H7 (cell line): ENCODE results near the gene ESR2. TPM values are rescaled to one million over a fixed set of nuclear protein-coding genes. Genes with fewer than 3 reads are reported as not detected.
"Not testable (repeated sequence)": the region's sequence is repeated elsewhere in the genome, so short reads cannot be mapped to it uniquely, and the experiment has no call there.

Experiments
- DNase-seq: peaks from one replicate; pipeline ENCODE4 v3.0.0; 2012
- H3K27me3 ChIP-seq: 2 replicates; pipeline ENCODE4 v1.6.0; 2011; ENCODE audit warnings: mild to moderate bottlenecking, low read length; ENCODE audit not compliant: control insufficient read depth, insufficient read depth
- H3K36me3 ChIP-seq: replicated peaks from 2 replicates; pipeline ENCODE4 v1.5.1; 2011; ENCODE audit warnings: low read length; ENCODE audit not compliant: control insufficient read depth, insufficient read depth
- H3K4me3 ChIP-seq: 2 replicates; pipeline ENCODE4 v1.5.1; 2011; ENCODE audit warnings: low read depth, mild to moderate bottlenecking, control low read depth, low read length, moderate library complexity; ENCODE audit not compliant: insufficient read depth
- total RNA-seq: library from RNA; depleted of rRNA; stranded (reverse); fragments of >200 nt; shearing (Covaris generic); gene quantifications from 2 replicates; pipeline ENCODE4 v1.2.3, GENCODE V29; 2014; rRNA removed

Gene ESR2
- 0.07 TPM in 2 replicates for total RNA-seq

DNA sequence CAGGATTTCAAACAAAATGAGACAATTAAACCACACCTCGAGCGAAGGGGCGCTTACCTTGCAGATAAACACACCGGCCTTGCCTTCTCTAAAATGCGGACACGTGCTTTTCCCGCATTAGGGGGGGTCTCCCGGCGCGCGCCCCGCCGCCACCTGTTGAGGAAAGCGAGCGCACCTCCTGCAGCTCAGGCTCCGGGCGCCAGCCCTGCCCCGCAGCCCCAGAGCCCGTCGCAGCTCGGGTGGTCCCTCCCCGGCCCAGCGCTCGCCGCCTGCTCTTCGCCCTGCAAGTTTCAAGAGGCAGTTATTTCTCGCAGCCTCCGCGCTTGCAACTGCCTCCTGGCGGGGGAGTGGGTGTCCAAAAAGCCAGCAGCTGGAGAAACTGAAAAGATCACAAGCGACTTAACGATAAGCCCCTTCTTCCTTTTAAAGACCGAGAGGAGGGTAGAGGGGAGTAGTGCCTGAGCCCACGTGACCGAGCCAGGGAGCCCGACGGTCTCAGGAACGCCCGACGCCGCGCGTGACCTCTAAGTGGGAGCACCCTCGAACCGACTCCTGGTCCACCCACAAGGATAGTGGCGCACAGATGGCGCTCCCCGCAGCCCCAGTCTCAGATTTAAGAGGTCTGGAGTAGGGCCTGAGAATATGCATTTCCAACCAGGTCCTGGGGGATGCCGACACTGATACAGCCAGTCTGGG lies at the start of gene ESR2:
Gene ESR2, minus strand, starts transcription at position 396 of the 696 bp plus-strand sequence. CDS start 11,386 bp downstream, outside the sequence.
- H3K27me3 ChIP-seq = peaks cover 23% of the 10 kb centered on the region
- peak within 1 kb of the TSS; percentile 45 for H3K4me3 ChIP-seq
- DNase-seq = peak; percentile 82
- H3K36me3 ChIP-seq = no peaks in the 10 kb centered on the region

GRCh38 chr14:64340560-64341196 lies 46.5 kb upstream of the ESR2 start:
- Histone ChIP-seq H3K27me3 (no peaks in the 10 kb centered on the region), H3K4me3 (no peak overlapping the region), H3K36me3 (no peaks in the 10 kb centered on the region)
- no peak for DNase-seq

- Histone ChIP-seq H3K27me3 (no peaks in the 10 kb centered on the region), H3K36me3 (no peaks in the 10 kb centered on the region), H3K4me3 (peak overlapping the region; percentile 86)
- peak; percentile 95 for DNase-seq
These were observed 44.6 kb upstream of the ESR2 start for GRCh38 chr14:64338616-64339316.

DNA sequence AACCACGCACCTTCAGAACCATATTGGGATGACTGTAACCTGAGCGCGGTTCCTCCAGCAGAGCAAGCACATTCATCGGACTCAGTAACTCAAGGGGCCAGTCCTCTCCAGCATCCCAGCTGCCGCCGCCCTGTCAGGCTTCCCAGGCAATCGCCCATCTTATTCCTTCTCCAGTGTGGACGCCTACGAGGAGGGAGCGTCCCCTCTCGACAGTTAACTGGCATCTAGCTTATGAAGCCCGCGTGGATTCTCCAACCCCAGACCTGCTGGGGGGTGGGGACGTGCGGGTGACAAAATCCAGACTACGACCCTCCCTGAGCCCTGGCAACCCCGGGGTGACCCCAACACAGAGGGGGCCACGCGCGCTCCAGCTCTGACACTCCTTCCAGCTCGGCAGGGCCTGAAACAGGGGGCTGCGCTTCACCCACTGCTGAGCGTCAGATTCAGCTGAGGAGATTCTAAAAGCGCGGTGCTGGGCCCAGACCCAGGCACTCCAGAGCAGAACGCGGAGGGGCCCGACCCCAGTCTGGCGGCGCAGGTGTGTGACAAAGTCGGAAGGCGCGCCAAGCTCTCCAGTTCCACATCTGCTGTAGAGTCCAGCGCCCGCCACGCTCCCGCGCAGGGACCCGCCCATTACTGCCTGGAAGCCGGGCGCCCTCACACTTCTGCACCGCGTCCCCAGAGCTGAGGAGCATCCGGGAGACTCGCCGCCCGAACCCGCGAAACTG lies 43.9 kb upstream of the ESR2 start:
- peak overlapping the region; percentile 86 for H3K4me3 ChIP-seq
- peak; percentile 65 for DNase-seq
- no peaks in the 10 kb centered on the region for H3K36me3 ChIP-seq
- H3K27me3 ChIP-seq = no peaks in the 10 kb centered on the region

DNA sequence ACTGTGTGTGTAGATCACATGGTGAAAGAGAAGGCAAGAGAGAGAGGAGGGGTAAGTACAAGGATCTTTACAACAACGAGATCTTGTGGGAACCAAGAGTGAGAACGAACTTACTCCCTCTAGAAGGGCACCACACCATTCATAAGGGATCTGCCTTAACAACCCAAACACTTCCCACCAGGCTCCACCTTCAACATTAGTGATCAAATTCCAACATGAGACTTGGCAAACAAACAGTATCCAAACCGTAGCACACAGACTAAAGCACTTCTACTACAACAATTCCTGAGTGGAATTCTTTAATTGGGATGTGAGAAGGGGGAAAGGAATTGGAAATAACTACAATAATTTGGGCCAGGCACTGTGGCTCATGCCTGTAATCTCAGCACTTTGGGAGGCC lies 35.0 kb upstream of the ESR2 start:
- Histone ChIP-seq H3K36me3 (no peaks in the 10 kb centered on the region), H3K27me3 (no peaks in the 10 kb centered on the region), H3K4me3 (no peak overlapping the region)
- DNase-seq = no peak

- H3K4me3 ChIP-seq = no peak overlapping the region
- H3K36me3 ChIP-seq = no peaks in the 10 kb centered on the region
- no peaks in the 10 kb centered on the region for H3K27me3 ChIP-seq
- DNase-seq = no peak
These were observed 32.3 kb upstream of the ESR2 start for GRCh38 chr14:64326502-64326901.

- no peak overlapping the region for H3K4me3 ChIP-seq
- H3K36me3 ChIP-seq = no peaks in the 10 kb centered on the region
- DNase-seq = no peak
- no peaks in the 10 kb centered on the region for H3K27me3 ChIP-seq
These were observed 30.7 kb upstream of the ESR2 start for GRCh38 chr14:64324895-64325294.

- Histone ChIP-seq H3K4me3 (no peak overlapping the region), H3K36me3 (no peaks in the 10 kb centered on the region), H3K27me3 (no peaks in the 10 kb centered on the region)
- no peak for DNase-seq
These were observed 30.3 kb upstream of the ESR2 start for GRCh38 chr14:64324461-64324860.

DNA sequence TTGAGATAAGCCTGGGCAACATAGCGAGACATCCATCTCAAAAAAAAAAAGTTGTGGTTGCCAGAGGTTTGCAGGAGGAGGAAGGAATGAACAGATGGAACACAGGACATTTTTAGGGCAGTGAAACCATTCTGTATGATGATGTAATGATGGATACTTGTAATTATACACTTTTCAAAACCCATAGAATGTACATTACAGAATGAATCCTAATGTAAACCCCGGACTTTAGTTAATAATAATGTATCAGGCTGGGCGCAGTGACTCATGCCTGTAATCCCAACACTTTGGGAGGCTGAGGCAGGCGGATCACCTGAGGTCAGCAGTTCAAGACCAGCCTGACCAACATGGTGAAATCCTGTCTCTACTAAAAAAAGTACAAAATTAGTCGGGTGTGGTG lies 26.2 kb upstream of the ESR2 start:
- H3K36me3 ChIP-seq = not testable (repeated sequence)

GRCh38 chr14:64318695-64319094 lies 24.5 kb upstream of the ESR2 start:
- not testable (repeated sequence) for DNase-seq, H3K36me3 ChIP-seq, H3K4me3 ChIP-seq, H3K27me3 ChIP-seq

More for the DNA sequence above, 26.2 kb upstream of the ESR2 start:
- not testable (repeated sequence) for H3K4me3 ChIP-seq, H3K27me3 ChIP-seq, DNase-seq

DNA sequence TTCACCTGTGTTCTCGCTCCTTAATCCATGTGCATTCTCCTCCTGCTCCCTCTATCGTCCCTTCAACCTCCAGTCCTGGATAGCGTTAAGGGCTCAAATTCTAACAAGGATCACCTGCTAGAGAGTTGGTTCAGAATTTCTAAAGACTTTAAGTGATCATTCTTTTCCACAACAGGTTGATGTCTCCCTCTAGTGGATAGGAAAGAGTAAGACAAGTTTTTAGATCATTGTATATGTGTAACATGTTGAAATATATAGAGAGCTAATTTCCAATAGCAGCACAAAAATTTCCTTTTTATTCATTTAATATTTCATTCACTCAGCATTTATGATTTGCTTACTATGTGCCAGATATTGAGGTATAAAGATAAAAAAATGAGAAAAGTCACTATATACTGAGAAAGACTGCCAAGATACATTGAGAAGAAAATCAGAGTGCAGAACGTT lies 9.3 kb upstream of the ESR2 start:
- DNase-seq = peak; percentile 90
- no peaks in the 10 kb centered on the region for H3K27me3 ChIP-seq
- H3K4me3 ChIP-seq = no peak overlapping the region
- no peaks in the 10 kb centered on the region for H3K36me3 ChIP-seq

DNA sequence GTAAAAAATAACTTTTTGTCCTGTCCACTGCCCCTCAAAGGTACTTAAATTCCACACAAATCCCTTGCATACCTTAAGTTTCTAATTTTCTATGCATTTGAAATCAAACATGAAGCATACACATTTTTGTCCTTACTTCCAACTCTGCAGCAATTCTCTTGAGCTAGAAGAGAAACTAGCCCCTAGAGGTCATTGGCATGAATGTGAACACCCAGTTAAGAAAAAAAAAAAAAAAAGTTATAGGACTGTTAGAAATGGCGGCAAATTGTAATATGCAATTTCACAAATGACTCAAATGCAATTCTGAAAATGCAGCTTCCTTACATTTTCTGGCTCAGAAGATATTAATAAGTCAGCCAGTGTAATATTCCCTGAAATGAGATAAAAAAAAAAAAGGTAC lies 4.6 kb upstream of the ESR2 start:
- Histone ChIP-seq H3K27me3 (peaks cover 10% of the 10 kb centered on the region), H3K36me3 (no peaks in the 10 kb centered on the region), H3K4me3 (no peak overlapping the region)
- DNase-seq = no peak

DNA sequence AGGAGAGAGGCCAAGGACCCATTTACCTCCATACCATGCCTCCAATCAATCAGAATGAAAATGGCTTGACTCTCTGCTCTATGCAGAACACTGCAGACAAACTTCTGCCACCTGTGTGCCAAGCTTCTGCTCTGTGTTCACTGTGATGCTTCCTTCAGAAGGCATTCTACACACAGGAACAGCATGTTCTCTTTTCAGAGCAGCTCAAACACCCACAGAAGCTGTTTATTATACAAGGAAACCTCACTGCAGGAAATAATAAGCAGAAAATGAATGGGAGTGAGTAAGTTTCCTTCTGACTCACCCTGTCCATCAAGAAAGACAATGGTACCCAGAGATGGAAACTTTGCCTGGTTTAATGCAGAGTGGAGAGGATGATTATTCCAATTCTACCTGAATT lies 2.4 kb upstream of the ESR2 start:
- no peak for DNase-seq
- H3K27me3 ChIP-seq = peaks cover 23% of the 10 kb centered on the region
- H3K36me3 ChIP-seq = no peaks in the 10 kb centered on the region
- no peak overlapping the region for H3K4me3 ChIP-seq

DNA sequence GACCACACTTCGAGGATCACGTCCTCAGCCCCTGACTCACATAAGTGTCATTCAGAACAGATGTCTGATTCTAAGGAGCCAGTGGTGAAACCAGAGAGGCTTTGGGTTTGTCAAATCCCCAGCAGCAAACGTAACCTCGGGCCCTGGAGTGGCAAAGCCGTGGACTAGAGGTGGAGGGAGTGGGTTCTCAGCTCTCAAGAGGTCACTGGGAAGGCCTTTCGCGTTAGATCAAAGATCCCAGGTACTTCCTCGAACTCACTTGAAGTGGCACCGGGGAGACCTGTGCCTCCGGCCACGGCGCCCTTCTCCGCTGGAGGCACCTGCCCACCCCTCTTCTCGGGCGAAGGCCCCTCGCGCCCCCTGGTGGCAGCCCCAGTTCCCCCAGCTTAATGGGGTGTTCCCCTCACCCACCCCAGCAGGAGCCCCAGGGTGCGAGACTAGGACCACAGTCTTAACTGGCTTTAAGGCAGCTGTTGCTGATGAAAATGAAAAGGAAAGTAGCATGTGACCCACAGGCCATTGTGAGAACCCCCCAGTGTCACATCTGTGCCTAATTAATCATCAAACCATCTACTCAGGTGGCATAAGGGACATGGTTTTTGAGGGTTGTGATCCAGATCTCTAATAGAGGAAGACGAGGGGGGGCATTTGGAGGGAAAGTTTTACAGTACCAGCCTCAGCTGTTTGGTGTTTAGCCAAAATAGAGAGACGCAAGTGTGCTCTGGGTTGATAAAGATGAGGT lies 672 bp upstream of the ESR2 start:
- Histone ChIP-seq H3K4me3 (peak overlapping the region; percentile 45), H3K27me3 (peaks cover 23% of the 10 kb centered on the region), H3K36me3 (no peaks in the 10 kb centered on the region)
- DNase-seq = peak; percentile 93
